ENCODE measurements around the gene PACRG.
"Not testable (repeated sequence)": the region's sequence is repeated elsewhere in the genome, so short reads cannot be mapped to it uniquely, and the experiment has no call there.

Gene PACRG

GRCh38 chr6:162957062-162957461 lies 229.3 kb downstream of the PACRG start:
- DNase-seq: no peak

GRCh38 chr6:162960679-162961457 lies 233.1 kb downstream of the PACRG start:
- DNase-seq: no peak

GRCh38 chr6:162962093-162962492 lies 234.3 kb downstream of the PACRG start:
- DNase-seq: no peak

- no peak for DNase-seq
These were observed 236.1 kb downstream of the PACRG start for GRCh38 chr6:162963861-162964260.

GRCh38 chr6:162964488-162965140 lies 236.8 kb downstream of the PACRG start:
- DNase-seq: no peak

GRCh38 chr6:162965366-162965765 lies 237.6 kb downstream of the PACRG start:
- DNase-seq: no peak

- no peak for DNase-seq
These were observed 242.5 kb downstream of the PACRG start for GRCh38 chr6:162970246-162970645.

GRCh38 chr6:162971356-162971755 lies 243.6 kb downstream of the PACRG start:
- no peak for DNase-seq

- DNase-seq: no peak
These were observed 245.5 kb downstream of the PACRG start for GRCh38 chr6:162973151-162973872.

- DNase-seq: no peak
These were observed 246.2 kb downstream of the PACRG start for GRCh38 chr6:162973980-162974379.

- no peak for DNase-seq
These were observed 246.9 kb downstream of the PACRG start for GRCh38 chr6:162974685-162975084.

GRCh38 chr6:162976141-162976540 lies 248.4 kb downstream of the PACRG start:
- no peak for DNase-seq

- not testable (repeated sequence) for DNase-seq
These were observed 255.5 kb downstream of the PACRG start for GRCh38 chr6:162983234-162983633.

GRCh38 chr6:162998777-162999176 lies 271.0 kb downstream of the PACRG start:
- DNase-seq: no peak

- DNase-seq: no peak
These were observed 272.0 kb downstream of the PACRG start for GRCh38 chr6:162999575-163000285.

- DNase-seq: no peak
These were observed 273.6 kb downstream of the PACRG start for GRCh38 chr6:163001330-163001729.

- no peak for DNase-seq
These were observed 280.4 kb downstream of the PACRG start for GRCh38 chr6:163008186-163008585.

- no peak for DNase-seq
These were observed 280.9 kb downstream of the PACRG start for GRCh38 chr6:163008626-163009025.

- DNase-seq: no peak
These were observed 282.4 kb downstream of the PACRG start for GRCh38 chr6:163010145-163010544.

- DNase-seq: no peak
These were observed 287.0 kb downstream of the PACRG start for GRCh38 chr6:163014736-163015135.

GRCh38 chr6:163017801-163018200 lies 290.0 kb downstream of the PACRG start:
- no peak for DNase-seq

- no peak for DNase-seq
These were observed 292.2 kb downstream of the PACRG start for GRCh38 chr6:163019926-163020325.

- DNase-seq: no peak
These were observed 293.3 kb downstream of the PACRG start for GRCh38 chr6:163021054-163021453.
